Panc1 (cell line): ENCODE measurements around the gene DDX31. TPM values are rescaled to one million over a fixed set of nuclear protein-coding genes. Genes with fewer than 3 reads are reported as not detected.

Experiments
- ATAC-seq: fragments of 200-7000 bp; cut with Tn5 transposase; 2 replicates; pipeline ENCODE4 v1.9.1; 2020; ENCODE audit warnings: mild to moderate bottlenecking, moderate library complexity
- BruUV-seq: library from RNA; stranded (reverse); fragments of 400-500 nt; replicated peaks from 2 replicates; lab custom pipeline; 2021; lab: Mats Ljungman, UMichigan
- CTCF ChIA-PET: fragments of 300-600 bp; sonication (Branson Sonifier 250); formaldehyde crosslinking; loops from one replicate; lab custom pipeline; 2022; ENCODE audit warnings: antibody characterized with exemption; lab: Charles Lee
- POLR2A ChIA-PET: fragments of 300-600 bp; sonication (Branson Sonifier 250); formaldehyde crosslinking; loops from one replicate; lab custom pipeline; 2022; ENCODE audit warnings: antibody characterized with exemption; lab: Charles Lee
- DNase-seq: peaks from one replicate; pipeline ENCODE4 v3.0.0-alpha.2; 2010; ENCODE audit warnings: low read depth, low spot score
- H3K27ac ChIP-seq: 2 replicates; pipeline ENCODE4 v1.5.1; 2011; ENCODE audit warnings: mild to moderate bottlenecking, low read length, inconsistent platforms
- H3K27me3 ChIP-seq: fragments of 200-500 bp; sonication (Bioruptor generic); 2 replicates; pipeline ENCODE4 v1.6.0; 2014; ENCODE audit warnings: low read length, inconsistent platforms; ENCODE audit not compliant: control insufficient read depth, insufficient read depth
- H3K36me3 ChIP-seq: fragments of 200-500 bp; sonication (Bioruptor generic); 2 replicates; pipeline ENCODE4 v1.5.1; 2014; ENCODE audit warnings: inconsistent platforms, mild to moderate bottlenecking, low read length, moderate library complexity; ENCODE audit not compliant: control insufficient read depth, insufficient read depth
- H3K4me1 ChIP-seq: 2 replicates; pipeline ENCODE4 v1.5.1; 2011; ENCODE audit warnings: inconsistent platforms, mild to moderate bottlenecking, low read length, moderate library complexity; ENCODE audit not compliant: control insufficient read depth, insufficient read depth
- H3K4me3 ChIP-seq, 2 experiments: 2 replicates each; pipeline ENCODE4 v1.5.1; 2011 to 2012; ENCODE audit warnings: low read depth in 2 of 2, low read length in 2 of 2, mild to moderate bottlenecking in 2 of 2, inconsistent platforms in 1 of 2, moderate library complexity in 1 of 2
- H3K9me3 ChIP-seq: fragments of 200-500 bp; sonication (Bioruptor generic); 2 replicates; pipeline ENCODE4 v1.5.1; 2014; ENCODE audit warnings: low read depth, mild to moderate bottlenecking, inconsistent platforms, low read length, moderate library complexity; ENCODE audit not compliant: control insufficient read depth, insufficient read depth
- POLR2AphosphoS5 ChIP-seq: IDR thresholded peaks from 2 replicates; pipeline ENCODE4 v1.6.1; 2012; ENCODE audit warnings: mild to moderate bottlenecking, low read depth, low read length, moderate library complexity
- SIN3A ChIP-seq: IDR thresholded peaks from 2 replicates; pipeline ENCODE4 v1.6.1; 2012; ENCODE audit warnings: low read depth, mild to moderate bottlenecking, low read length, moderate library complexity, borderline replicate concordance; ENCODE audit not compliant: insufficient read depth
- TCF7L2 ChIP-seq: IDR thresholded peaks from 2 replicates; pipeline ENCODE4 v1.6.1; 2011; ENCODE audit warnings: mild to moderate bottlenecking, low read depth, low read length, inconsistent platforms
- in situ Hi-C: cut with HindIII; loops from 2 replicates; pipeline ENCODE4 v1.10.0; 2016; ENCODE audit warnings: low sequenced_read_pairs, low pct_unique_long_range_greater_than_20kb
- intact Hi-C: fragments of 100-400 bp; cut with micrococcal nuclease; formaldehyde crosslinking; loops from one replicate; pipeline ENCODE4 v1.10.0; 2022; ENCODE audit not compliant: unreplicated experiment
- total RNA-seq: library from RNA; stranded (reverse); gene quantifications from one replicate; pipeline ENCODE4 v1.2.1, GENCODE V29; 2021; ENCODE audit not compliant: unreplicated experiment
- TF ChIP-seq, protein P1 (sequence below): fragments of 450-650 bp; IDR thresholded peaks from 2 replicates; pipeline ENCODE4 v1.5.1; 2017; ENCODE audit warnings: mild to moderate bottlenecking
- TF ChIP-seq, protein P2 (sequence below), 2 experiments: IDR thresholded peaks; 2 replicates each; pipeline ENCODE4 v1.6.1; 2011 to 2012; ENCODE audit warnings: low read depth in 2 of 2, control low read depth in 1 of 2, low read length in 1 of 2, mild to moderate bottlenecking in 1 of 2, moderate library complexity in 1 of 2; ENCODE audit not compliant: insufficient read depth in 1 of 2

Gene DDX31
- total RNA-seq, 1 experiment from 2014 or later, result 17.5 TPM

DNA sequence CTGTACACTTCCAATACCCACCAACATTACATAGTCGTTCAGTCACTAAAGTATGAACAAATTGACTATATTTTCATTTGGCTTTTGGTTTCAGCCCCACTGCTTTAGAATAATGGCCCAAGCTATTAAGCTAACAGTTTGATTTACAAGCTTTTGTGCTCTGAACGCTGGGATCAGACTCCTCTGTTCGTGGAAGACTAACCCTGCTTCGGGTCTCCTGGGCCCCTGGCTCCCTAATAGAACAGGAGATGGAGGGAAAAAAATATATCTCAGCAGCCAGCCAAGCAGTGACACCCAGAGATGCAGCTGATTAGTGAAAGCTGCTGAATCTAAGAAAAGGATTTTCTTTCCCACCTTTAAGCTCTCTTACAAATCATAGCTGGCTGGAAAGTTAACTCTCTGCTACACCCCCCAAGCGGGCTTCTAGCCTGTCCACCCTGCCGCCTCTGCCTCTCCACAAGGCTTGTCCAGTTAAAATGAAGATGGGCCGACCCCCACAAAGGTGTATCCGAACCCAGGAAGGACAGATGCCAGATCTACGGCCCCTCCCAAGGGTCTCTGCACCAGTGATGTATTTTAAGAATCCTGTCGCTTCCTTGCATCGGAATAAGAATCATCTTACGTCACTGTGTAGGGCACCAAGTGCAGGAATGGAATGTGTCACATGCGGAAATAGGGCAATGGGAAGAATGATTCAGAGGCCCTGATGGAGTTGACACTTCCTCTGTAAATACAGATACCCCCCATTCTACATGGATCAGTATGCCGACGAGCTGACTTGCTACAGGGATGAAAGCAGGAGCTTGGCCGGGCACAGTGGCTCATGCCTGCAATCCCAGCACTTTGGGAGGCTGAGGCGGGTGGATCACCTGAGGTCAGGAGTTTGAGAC is 120.8 kb downstream of the DDX31 start:
- intact Hi-C loops (no loop called here), in situ Hi-C loops (no loop called here)
- CTCF ChIA-PET, result interaction anchor here (0.6 kb wide), 1 partner anchor 263 kb away, joined by 3 read pairs; no protein-coding TSS in a partner anchor
- BruUV-seq, result no TSS peak
- DNase-seq (peak; percentile 48), ATAC-seq (no peak)
- Histone ChIP-seq H3K9me3 (no peaks in the 10 kb centered on the region), H3K4me3 (no peak overlapping the region), H3K27me3 (no peaks in the 10 kb centered on the region), H3K4me1 (no peaks in the 10 kb centered on the region), H3K36me3 (no peaks in the 10 kb centered on the region), H3K27ac (no peak overlapping the region)
- POLR2A ChIA-PET, result no interaction called here
- no peak for TF ChIP-seq SIN3A
- TF ChIP-seq, protein P1, sequence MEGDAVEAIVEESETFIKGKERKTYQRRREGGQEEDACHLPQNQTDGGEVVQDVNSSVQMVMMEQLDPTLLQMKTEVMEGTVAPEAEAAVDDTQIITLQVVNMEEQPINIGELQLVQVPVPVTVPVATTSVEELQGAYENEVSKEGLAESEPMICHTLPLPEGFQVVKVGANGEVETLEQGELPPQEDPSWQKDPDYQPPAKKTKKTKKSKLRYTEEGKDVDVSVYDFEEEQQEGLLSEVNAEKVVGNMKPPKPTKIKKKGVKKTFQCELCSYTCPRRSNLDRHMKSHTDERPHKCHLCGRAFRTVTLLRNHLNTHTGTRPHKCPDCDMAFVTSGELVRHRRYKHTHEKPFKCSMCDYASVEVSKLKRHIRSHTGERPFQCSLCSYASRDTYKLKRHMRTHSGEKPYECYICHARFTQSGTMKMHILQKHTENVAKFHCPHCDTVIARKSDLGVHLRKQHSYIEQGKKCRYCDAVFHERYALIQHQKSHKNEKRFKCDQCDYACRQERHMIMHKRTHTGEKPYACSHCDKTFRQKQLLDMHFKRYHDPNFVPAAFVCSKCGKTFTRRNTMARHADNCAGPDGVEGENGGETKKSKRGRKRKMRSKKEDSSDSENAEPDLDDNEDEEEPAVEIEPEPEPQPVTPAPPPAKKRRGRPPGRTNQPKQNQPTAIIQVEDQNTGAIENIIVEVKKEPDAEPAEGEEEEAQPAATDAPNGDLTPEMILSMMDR, result no peak
- TF ChIP-seq, protein P2, sequence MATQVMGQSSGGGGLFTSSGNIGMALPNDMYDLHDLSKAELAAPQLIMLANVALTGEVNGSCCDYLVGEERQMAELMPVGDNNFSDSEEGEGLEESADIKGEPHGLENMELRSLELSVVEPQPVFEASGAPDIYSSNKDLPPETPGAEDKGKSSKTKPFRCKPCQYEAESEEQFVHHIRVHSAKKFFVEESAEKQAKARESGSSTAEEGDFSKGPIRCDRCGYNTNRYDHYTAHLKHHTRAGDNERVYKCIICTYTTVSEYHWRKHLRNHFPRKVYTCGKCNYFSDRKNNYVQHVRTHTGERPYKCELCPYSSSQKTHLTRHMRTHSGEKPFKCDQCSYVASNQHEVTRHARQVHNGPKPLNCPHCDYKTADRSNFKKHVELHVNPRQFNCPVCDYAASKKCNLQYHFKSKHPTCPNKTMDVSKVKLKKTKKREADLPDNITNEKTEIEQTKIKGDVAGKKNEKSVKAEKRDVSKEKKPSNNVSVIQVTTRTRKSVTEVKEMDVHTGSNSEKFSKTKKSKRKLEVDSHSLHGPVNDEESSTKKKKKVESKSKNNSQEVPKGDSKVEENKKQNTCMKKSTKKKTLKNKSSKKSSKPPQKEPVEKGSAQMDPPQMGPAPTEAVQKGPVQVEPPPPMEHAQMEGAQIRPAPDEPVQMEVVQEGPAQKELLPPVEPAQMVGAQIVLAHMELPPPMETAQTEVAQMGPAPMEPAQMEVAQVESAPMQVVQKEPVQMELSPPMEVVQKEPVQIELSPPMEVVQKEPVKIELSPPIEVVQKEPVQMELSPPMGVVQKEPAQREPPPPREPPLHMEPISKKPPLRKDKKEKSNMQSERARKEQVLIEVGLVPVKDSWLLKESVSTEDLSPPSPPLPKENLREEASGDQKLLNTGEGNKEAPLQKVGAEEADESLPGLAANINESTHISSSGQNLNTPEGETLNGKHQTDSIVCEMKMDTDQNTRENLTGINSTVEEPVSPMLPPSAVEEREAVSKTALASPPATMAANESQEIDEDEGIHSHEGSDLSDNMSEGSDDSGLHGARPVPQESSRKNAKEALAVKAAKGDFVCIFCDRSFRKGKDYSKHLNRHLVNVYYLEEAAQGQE (IDR thresholded peaks at IDR 0.05; ENCODE audit: insufficient read depth in 1 of 2, low read depth in 2 of 2, low read length in 1 of 2), result no peak
- TF ChIP-seq POLR2AphosphoS5, result no peak
- TF ChIP-seq TCF7L2, result no peak

DNA sequence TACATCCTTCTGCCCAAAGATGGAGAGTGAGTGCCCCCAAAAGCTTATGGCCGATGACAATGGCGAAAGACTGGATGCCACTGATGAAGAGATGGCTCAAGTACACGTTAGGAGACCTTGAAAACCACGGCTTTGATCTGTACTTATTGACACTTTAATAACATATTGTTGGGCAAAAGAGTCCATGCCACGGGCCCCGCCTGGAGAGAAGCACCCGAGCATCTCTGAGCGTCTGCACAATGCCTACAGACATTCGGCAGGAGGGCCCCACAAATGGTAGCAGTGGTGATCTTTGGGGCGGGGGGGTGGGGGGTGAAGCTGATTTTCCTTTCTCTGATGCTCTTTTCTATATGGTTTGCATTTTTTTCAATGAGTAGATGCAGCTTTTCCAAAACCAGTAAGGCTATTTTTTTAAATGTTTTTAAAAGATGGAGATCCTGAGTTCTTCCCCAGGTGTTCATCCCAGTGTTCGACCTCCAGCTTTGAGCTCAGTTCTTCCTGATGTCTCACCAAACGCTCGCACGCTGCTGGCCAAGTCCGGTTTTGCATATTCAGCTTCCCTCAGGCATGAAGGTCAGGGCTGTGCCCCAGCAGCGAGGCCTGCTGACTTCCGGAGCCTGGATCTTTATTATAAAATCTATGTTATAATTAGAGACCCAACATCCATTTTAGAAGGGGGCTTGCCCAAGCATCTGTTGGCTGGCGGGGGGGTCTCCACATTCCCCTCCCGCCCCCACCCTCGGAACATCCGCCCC is 121.6 kb downstream of the DDX31 start:
- POLR2A ChIA-PET, result no interaction called here
- Histone ChIP-seq H3K27ac (no peak overlapping the region), H3K27me3 (no peaks in the 10 kb centered on the region), H3K36me3 (no peaks in the 10 kb centered on the region), H3K4me1 (no peaks in the 10 kb centered on the region), H3K4me3 (no peak overlapping the region), H3K9me3 (no peaks in the 10 kb centered on the region)
- ATAC-seq (no peak), DNase-seq (no peak)
- BruUV-seq, result no TSS peak
- in situ Hi-C loops (no loop called here), intact Hi-C loops (no loop called here)
- TF ChIP-seq, protein P1, result no peak
- TF ChIP-seq POLR2AphosphoS5, result no peak
- TF ChIP-seq SIN3A, result no peak
- TF ChIP-seq, protein P2 (IDR thresholded peaks at IDR 0.05; ENCODE audit: insufficient read depth in 1 of 2, low read depth in 2 of 2, low read length in 1 of 2), result no peak
- TF ChIP-seq TCF7L2, result no peak
- CTCF ChIA-PET, result no interaction called here
